ENCODE results near the gene TMED5.

DNA sequence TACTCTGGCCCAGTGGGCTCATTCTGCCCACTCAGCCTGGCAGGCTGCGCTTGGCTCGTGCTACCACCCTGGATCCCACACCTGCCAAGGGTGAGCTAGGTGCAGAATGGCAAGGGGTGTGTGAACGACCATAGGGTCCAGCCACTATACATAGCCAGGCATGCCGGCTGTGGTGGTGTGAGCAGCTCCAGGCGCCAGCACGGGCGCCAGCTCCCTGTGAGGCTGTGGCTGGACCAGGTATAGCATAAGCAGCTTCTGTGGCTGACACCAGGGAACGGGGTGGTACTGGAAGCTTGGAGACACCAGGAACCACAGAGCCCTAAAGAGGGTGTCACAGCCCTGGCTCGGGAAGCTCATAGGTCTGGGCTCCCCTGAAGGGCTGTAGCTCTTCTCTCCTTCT is 18.9 kb upstream of the TMED5 start:
- TF ChIP-seq POLR2A (IDR thresholded peaks at IDR 0.05) = no peak
- TF ChIP-seq, protein P1, sequence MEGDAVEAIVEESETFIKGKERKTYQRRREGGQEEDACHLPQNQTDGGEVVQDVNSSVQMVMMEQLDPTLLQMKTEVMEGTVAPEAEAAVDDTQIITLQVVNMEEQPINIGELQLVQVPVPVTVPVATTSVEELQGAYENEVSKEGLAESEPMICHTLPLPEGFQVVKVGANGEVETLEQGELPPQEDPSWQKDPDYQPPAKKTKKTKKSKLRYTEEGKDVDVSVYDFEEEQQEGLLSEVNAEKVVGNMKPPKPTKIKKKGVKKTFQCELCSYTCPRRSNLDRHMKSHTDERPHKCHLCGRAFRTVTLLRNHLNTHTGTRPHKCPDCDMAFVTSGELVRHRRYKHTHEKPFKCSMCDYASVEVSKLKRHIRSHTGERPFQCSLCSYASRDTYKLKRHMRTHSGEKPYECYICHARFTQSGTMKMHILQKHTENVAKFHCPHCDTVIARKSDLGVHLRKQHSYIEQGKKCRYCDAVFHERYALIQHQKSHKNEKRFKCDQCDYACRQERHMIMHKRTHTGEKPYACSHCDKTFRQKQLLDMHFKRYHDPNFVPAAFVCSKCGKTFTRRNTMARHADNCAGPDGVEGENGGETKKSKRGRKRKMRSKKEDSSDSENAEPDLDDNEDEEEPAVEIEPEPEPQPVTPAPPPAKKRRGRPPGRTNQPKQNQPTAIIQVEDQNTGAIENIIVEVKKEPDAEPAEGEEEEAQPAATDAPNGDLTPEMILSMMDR (IDR thresholded peaks at IDR 0.05) = no peak

All from vagina (tissue), 2 donors.